GM19463 (cell line): Measurements from ENCODE around the gene QPRT.
A peak's percentile ranks its signal among the peaks of the same experiment; 100 is the strongest.
"Not testable (repeated sequence)": the region's sequence is repeated elsewhere in the genome, so short reads cannot be mapped to it uniquely, and the experiment has no call there.

Source experiments
- ATAC-seq: cut with Tn5 transposase; IDR thresholded peaks from one replicate; pipeline ENCODE4 v1.9.1; 2021; ENCODE audit warnings: mild to moderate bottlenecking, moderate library complexity; ENCODE audit not compliant: unreplicated experiment

Gene QPRT

DNA sequence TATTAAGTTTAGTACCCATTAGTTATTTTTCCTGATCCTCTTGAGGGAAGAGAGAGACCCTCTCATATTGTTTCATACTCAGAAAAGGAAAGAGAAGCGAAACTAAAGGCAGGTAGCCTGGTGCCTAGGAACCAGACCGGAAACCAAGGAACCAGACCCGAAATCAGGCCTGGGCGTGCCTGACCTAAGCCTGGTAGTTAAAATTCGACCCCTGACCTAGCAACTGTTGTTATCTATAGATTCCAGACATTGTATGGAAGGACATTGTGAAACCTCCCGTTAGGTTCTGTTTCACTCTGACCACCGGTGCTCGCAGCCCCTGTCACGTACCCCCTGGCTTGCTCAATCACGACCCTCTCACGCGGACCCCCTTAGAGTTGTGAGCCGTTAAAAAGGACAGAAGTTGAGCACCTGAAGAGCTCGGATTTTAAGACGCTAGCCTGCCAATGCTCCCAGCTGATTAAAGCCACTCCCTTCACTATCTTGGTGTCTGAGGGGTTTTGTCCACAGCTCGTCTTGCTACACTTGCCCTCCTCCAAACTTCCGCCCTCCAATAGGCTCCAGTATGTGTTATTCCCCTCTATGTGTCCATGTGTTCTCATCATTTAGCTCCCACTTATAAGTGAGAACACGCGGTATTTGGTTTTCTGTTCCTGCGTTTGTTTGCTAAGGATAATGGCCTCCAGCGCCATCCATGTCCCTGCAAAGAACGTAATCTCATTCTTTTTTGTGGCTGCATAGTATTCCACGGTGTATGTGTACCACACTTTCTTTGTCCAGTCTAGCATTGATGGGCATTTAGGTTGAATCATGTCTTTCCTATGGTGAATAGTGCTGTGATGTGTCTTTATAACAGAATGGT lies 10.7 kb downstream of the QPRT start:
- not testable (repeated sequence) for ATAC-seq

DNA sequence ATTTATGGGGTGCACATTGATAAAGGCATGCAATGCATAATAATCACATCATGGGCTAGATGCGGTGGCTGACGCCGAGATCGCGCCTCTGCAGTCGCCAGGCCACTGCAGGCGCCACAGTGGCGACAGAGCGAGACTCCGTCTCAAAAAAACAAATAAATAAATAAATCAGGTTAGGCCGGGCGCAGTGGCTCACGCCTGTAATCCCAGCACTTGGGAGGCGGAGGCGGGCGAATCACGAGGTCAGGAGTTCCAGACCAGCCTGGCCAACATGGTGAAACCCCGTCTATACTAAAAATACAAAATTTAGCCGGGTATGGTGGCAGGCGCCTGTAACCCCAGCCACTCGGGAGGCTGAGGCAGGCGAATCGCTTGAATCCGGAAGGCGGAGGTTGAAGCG lies 13.6 kb downstream of the QPRT start:
- ATAC-seq, result not testable (repeated sequence)

DNA sequence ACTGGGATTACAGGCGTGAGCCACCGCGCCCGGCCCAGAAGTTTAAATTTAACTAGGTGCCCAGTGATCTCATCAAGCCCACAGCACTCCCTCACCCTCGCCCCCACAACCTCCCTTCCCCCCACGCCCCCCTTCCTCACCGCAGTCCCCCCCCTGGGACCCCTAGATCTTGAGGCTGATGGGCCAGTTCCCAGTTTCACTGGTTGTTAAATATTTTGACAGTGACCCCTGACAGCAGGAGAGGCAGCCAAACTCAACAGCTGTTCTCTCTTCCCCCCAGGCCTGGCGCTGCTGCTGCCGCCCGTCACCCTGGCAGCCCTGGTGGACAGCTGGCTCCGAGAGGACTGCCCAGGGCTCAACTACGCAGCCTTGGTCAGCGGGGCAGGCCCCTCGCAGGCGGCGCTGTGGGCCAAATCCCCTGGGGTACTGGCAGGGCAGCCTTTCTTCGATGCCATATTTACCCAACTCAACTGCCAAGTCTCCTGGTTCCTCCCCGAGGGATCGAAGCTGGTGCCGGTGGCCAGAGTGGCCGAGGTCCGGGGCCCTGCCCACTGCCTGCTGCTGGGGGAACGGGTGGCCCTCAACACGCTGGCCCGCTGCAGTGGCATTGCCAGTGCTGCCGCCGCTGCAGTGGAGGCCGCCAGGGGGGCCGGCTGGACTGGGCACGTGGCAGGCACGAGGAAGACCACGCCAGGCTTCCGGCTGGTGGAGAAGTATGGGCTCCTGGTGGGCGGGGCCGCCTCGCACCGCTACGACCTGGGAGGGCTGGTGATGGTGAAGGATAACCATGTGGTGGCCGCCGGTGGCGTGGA lies 15.6 kb downstream of the QPRT start:
- no peak for ATAC-seq

DNA sequence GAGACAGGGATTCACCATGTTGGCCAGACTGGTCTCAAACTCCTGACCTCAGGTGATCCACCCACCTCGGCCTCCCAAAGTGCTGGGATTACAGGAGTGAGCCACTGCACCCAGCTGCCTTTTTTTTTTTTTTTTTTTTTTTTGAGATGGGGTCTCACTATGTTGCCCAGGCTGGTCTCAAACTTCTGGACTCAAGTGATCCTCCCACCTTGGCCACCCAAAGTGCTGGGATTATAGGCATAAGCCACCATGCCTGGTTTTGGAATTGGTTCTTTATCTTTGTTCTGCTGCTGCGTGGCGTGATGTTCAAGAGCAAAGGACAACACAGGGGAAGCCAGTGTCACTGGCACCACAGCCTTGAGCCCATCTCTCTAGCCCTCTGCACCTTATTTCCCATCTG lies 16.7 kb downstream of the QPRT start:
- ATAC-seq, result not testable (repeated sequence)

DNA sequence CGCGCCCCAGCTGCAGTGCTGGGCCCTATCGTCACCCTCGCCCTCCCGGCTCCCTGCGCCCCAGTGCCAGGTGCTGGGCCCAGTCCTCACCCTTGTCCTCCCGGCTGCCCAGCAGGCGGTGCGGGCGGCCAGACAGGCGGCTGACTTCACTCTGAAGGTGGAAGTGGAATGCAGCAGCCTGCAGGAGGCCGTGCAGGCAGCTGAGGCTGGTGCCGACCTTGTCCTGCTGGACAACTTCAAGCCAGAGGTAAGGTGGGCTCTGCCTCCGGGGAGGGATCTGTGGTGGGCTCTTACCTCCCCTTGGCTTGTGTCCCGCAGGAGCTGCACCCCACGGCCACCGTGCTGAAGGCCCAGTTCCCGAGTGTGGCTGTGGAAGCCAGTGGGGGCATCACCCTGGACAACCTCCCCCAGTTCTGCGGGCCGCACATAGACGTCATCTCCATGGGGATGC lies 17.9 kb downstream of the QPRT start:
- ATAC-seq, result no peak

DNA sequence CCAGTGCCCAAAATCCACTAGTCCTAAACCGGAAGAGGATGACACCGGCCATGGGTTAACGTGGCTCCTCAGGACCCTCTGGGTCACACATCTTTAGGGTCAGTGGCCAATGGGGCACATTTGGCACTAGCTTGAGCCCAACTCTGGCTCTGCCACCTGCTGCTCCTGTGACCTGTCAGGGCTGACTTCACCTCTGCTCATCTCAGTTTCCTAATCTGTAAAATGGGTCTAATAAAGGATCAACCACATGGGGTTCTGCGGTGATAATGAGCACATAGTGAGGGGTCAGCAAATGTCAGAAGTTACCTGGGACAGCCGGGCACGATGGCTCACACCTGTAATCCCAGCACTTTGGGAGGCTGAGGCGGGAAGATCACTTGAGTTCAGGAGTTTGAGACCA lies 18.4 kb downstream of the QPRT start:
- no peak for ATAC-seq

DNA sequence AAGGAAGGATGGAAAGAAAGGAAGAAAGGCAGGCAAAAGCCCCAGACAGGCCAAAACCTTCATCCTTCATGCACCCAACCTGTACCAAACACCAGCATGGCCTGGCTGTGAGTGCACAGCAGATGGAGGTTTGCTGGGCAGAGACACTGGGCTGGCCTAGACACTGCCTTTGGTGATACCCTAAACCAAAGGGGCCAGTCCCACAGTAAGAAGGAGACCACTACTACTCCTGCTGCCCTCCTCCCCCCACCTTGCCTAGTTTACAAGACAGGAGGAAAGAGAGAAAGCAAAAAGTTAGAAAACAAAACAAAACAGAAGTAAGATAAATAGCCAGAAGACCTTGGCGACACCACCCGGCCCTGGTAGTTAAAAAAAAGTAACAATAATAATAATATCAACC lies 19.1 kb downstream of the QPRT start:
- no peak for ATAC-seq

DNA sequence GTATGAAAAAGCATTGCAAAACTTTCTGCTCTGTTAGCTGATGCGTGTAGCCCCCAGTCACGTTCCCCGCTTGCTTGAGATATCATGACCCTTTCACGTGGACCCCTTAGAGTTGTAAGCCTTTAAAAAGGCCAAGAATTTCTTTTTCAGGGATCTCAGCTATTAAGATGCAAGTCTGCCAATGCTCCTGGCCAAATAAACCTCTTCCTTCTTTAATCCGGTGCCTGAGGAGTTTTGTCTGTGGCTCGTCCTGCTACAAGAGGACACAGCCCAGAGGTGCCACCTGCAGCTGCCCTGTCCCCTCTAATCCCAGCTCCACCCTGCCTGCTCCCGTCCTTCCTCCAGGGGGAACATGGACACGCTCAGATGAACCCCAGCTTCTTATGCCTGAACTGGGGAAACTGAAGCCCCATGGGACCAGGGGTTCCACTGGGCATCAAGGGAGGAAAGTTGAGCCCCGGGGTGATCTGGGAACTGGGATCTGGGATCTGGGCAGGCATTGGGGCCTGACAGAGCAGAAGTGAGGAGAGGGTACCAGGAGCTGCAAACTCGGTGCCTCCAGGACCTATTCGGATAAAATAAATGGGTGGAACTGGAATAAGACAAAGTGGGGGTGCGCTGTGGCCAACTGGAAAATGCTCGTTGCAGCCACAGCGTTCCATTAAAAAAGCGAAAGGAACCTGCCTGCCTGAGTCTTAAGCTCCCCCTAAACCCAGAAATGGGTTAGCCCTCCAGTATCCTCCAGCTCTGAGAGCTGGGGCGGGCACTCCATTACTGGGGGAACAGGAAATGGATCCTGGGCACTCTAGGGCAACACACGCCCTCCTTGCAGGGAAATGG lies 19.7 kb downstream of the QPRT start:
- ATAC-seq, result no peak

DNA sequence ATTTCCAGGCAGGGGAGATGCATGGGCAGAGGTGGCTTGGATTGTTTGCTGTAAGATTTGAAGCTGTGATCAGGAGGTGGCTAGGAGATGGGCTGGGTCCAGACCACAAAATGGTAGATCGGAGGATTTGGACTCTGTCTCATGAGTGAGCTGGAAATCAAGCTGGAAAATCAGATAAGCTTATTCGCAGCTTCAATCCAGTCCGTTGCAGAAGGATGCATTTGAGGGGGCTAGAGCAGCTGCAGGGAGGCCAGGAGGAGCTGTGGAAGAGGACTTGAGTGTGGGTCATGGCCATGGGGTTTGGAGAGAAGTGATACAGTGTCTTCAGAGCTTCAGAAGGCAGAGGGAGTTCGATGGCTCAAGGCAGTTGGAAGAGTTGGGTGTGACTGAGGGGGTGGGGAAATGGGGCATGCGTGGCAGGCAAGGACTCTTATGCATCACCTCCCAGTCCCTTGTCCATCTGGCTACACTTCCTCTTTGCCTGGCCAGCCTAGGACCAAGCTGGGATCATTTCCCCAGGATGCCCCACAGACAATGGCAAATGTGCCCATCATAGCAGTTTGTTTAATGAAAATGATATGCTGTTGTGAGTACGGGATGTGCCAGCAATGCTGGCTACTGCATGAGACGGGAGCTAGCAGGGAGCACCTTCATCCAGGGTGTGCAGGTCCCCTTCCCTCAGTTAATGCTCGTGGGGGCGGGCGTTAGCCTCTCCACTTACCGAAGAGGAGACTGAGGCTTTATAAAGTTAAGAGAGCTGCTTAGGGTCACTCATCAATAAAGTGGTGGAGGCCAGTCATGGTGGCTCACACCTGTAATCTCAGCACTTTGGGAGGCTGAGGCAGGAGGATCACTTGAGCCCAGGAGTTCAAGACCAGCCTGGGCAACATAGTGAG lies 20.6 kb downstream of the QPRT start:
- ATAC-seq, result no peak

DNA sequence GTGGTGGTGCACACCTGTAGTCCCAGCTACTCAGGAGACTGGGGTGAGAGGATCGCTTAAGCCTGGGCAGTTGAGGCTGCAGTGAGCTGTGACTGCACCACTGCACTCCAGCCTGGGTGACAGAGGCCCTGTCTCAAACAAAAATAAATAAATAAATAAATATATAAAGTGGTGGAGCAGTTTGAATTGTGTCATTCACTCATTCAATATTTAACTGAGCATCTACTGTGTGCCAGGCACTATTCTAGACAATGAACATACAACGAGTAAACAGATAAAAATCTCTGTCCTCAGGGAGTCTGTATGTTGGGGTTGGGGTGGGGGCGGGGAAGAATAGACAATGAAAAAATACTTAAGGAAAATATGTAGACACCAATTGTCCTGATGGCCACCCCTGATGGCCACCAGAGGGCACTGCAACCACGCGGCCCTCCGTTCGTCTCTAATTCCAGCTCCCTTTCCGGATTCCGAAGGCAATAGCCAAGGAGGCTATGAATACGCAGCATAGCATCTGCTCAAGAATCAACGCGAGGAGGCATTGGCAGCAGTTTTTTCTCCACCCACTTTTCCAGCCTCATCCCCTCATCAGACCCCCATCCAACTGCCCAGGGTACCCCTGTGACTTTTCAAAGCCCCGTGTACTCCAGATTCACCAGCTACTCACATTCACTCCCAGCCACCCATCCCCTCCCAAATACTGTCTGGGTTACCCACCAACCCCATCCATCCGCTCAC lies 21.4 kb downstream of the QPRT start:
- no peak for ATAC-seq

DNA sequence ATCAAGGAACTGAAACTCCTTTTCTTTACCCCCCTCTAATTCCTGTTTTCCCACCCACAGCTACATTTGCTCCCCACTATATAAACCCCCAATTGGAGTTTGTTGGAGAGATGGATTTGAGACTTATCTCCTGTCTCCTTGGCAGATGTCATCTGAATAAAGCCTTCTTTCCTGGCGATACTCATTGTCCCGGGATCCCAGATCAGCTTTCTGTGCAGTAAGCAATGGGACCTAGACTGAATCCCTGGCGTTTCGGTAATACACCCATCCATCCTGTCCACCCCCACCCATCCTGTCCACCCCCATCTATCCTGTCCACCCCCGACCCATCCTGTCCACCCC lies 22.2 kb downstream of the QPRT start:
- ATAC-seq, result no peak

DNA sequence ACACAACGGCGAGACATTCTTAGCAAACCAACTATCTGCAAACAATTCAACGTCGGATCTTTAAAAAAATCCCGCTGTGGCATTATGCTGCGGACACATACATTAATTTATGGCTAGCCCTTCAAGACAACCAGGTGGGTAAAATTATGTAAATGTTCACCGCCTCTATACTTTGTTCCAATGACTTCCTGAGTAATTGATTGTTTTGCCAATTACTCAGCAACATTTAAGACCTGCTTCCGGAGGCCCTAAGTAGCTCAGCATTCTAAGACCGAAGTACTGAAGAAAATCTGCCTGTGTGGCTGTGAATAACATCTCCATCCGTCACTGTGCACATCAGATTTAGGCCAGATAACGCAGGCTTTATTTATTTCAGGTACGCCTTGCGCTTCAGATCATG lies 23.3 kb downstream of the QPRT start:
- peak; percentile 35 for ATAC-seq

DNA sequence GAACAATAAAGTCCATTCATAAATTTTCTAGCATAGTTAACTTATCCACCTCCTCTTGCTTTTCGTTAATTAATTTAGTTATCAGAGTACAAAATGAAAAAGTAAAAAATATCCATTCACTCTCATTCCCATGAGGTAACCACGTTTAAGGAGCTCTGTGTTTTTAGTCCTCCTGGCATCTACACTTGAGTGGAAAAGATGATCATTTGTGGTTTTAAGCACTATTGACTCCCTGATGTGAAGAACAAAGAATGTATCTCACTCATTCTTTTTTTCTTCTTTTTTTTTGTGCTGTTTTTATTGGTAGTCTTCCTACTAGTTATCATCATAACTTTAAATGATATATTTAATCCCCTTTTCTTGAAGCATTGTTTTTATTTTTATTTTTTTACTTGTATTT lies 26.1 kb downstream of the QPRT start:
- no peak for ATAC-seq

DNA sequence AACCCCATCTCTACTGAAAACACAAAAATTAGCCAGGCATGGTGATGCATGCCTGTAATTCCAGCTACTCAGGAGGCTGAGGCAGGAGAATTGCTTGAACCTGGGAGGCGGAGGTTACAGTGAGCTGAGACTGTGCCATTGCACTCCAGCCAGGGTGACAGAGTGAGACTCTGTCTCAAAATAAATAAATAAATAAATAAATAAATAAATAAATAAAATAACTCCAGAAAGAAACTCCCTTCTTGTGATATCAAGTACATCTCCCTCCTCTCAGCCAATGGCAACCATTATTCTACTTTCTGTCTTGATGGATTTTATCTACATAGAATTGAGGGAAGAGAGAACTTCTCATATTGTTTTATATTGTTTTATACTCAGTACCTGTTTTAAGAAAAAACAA lies 28.2 kb downstream of the QPRT start:
- not testable (repeated sequence) for ATAC-seq

DNA sequence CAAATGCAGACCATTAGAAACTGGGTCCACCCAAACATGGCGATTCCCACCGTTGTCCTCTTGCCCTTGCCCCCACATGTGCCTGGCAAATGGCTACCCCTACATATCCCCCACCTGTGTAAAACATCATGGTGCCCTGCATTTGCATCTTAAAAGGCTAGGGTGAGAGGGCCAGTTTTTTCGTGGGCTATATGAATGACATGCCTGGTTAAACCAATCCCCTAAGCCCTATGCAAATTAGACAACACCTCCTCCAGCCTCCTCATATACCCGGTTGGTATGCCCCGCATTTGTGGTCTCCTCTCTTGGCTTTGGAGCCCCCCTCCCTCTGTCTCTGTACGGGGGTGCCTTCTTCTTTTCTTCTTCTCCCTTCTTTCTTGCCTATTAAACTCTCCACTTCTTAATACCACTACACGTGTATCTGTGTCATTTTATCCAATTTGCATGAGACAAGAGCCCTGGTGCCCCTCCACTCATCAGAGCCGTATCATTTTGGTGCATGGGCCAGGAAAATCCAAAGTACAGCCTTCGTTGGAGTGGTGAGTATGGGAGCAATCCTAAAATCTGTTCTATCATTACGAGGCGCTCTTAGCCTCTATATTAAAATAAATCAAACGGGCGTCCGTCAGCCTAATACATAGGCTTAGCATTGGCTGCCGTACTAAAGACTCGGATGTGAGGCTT lies 30.1 kb downstream of the QPRT start:
- ATAC-seq, result no peak

DNA sequence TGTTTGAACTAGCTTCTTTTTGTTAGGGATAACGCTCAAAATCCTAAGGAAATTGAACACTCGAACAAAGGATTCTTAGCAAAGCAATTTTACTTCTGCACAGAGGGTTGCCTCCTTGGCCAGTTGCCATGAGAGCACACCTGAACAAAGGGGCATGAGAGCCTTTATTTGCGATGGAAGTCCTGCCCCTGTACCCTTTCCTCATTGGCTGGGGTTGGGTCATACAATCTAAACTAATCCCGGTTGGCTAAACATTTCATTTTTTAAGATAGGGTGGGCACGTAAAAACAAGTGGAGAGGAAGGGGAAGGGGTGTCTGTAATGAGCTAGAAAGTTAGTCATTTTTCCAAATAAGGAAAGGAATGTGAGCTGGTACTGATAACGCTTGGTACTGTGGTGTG lies 30.7 kb downstream of the QPRT start:
- ATAC-seq, result not testable (repeated sequence)

DNA sequence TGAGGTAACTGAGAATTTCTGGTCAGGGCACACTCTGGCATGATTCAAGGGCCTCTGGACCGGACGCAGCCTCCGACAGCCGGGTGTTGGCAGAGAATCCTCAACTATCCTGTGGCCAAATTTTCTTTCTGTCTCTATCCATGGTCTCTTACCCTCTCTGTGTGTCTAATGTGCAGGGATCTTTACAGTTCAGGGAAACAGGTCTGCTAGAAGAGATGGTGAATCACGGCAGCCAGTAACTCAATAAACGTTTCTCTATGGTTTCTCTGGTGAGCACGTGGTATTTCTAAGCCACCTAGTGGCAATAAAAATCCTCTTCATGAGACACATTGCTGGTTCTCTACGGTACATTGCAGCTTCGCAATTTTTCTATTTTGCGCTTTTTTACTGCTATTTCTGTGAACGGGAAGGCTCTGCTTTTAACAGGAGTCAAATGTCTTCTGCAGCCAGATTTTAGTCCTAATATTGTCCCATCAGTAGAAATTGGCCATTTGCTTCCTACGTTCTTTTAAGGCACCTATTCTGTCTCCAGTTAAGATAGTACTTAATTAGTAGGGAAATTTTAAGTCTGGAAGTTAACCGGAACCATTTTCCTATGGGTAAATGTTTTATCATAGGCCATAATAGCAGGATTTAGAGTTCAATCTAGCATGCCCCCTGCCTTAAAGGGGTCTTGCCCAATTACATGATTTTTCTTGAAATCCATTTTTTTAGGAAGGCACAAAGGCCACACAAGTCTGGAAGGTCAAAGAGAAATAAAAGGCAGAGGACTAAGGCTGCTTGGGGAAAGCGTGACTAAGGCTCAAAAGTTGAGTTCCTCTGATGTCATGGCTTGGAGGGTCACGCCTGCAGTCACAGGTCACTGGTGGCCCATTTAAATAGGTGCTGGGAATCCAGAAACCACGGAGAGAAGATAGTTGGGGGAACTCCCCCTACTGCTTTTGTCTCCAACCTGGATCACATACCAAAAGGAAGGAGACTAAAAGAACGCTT lies 31.5 kb downstream of the QPRT start:
- no peak for ATAC-seq

DNA sequence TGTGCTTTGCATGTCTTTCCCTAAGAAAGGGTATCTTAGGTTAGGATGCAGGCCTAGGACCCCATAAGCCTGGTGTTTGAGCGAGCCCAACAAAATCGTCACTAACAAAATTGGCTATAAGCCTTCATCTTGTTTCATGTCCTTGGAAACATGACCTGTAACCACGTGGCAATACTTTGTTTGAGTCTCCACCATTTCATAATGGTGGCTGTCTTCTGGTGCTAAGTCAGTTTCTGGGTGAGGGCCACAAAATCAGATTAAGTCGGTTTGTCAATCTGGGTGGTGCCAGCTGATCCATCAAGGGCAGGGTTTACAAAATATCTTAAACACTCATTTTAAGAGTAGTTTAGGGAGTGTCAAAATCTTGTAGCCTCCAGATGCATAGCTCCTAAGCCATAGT lies 33.8 kb downstream of the QPRT start:
- ATAC-seq, result no peak
